Esophagus squamous epithelium (tissue), 4 donors: ENCODE measurements around the gene RARRES1.

Experiments used
- CTCF ChIP-seq, 6 experiments: fragments of 450-650 bp in 4 of 6; fragments of 200-600 bp in 2 of 6; sonication (generic) in 2 of 6; IDR thresholded peaks; one replicate each; pipeline ENCODE4 v1.5.1; 2016 to 2019; ENCODE audit warnings: antibody characterized with exemption in 6 of 6, mild to moderate bottlenecking in 4 of 6, moderate library complexity in 4 of 6
- POLR2A ChIP-seq, 4 donors: fragments of 450-650 bp; IDR thresholded peaks; one replicate each; pipeline ENCODE4 v1.6.1; 2017; ENCODE audit warnings: antibody characterized with exemption in 4 of 4, mild to moderate bottlenecking in 4 of 4, moderate library complexity in 3 of 4

- no peak for TF ChIP-seq POLR2A (IDR thresholded peaks at IDR 0.05)
- TF ChIP-seq CTCF (IDR thresholded peaks at IDR 0.05), result no peak
Observed at GRCh38 chr3:158771982-158772381, 39.7 kb upstream of the RARRES1 start.
